ENCODE data around the gene COG7. TPM values are rescaled to one million over a fixed set of nuclear protein-coding genes. Genes with fewer than 3 reads are reported as not detected.
"Not testable (repeated sequence)": the region's sequence is repeated elsewhere in the genome, so short reads cannot be mapped to it uniquely, and the experiment has no call there.

Gene COG7
- total RNA-seq, 1 donor from 2014 or later: 7.1 TPM

DNA sequence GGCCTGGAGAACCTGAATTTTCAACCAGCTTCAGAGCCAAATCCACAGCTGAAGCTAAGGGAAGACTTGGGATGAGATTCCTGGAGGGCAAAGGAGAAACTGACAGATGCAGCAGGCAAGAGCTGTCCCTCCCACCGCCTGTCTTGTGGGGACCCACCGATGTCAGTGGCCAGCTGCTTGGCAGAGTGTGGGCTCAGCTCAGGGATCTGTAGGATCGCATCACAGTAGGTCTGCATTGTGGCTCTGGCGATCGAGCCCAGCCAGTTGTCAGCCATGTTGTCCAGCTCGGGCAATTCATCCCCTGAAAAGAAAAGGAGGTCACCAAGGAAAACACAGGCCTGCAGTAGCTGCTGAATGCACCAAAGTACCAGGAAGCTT lies 60.8 kb downstream of the COG7 start:
- DNase-seq (ENCODE audit: low read depth): no peak
- Histone ChIP-seq H3K27me3 (ENCODE audit: control insufficient read depth, insufficient read depth, low read length) (no peaks in the 10 kb centered on the region), H3K4me3 (ENCODE audit: low read depth, low read length) (no peak overlapping the region), H3K36me3 (ENCODE audit: control insufficient read depth, insufficient read depth, low read length) (peaks cover 6% of the 10 kb centered on the region)
- FAIRE-seq: no peak
- TF ChIP-seq, protein P1, sequence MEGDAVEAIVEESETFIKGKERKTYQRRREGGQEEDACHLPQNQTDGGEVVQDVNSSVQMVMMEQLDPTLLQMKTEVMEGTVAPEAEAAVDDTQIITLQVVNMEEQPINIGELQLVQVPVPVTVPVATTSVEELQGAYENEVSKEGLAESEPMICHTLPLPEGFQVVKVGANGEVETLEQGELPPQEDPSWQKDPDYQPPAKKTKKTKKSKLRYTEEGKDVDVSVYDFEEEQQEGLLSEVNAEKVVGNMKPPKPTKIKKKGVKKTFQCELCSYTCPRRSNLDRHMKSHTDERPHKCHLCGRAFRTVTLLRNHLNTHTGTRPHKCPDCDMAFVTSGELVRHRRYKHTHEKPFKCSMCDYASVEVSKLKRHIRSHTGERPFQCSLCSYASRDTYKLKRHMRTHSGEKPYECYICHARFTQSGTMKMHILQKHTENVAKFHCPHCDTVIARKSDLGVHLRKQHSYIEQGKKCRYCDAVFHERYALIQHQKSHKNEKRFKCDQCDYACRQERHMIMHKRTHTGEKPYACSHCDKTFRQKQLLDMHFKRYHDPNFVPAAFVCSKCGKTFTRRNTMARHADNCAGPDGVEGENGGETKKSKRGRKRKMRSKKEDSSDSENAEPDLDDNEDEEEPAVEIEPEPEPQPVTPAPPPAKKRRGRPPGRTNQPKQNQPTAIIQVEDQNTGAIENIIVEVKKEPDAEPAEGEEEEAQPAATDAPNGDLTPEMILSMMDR (IDR thresholded peaks at IDR 0.05; ENCODE audit: insufficient read depth, low read length, severe bottlenecking): no peak

DNA sequence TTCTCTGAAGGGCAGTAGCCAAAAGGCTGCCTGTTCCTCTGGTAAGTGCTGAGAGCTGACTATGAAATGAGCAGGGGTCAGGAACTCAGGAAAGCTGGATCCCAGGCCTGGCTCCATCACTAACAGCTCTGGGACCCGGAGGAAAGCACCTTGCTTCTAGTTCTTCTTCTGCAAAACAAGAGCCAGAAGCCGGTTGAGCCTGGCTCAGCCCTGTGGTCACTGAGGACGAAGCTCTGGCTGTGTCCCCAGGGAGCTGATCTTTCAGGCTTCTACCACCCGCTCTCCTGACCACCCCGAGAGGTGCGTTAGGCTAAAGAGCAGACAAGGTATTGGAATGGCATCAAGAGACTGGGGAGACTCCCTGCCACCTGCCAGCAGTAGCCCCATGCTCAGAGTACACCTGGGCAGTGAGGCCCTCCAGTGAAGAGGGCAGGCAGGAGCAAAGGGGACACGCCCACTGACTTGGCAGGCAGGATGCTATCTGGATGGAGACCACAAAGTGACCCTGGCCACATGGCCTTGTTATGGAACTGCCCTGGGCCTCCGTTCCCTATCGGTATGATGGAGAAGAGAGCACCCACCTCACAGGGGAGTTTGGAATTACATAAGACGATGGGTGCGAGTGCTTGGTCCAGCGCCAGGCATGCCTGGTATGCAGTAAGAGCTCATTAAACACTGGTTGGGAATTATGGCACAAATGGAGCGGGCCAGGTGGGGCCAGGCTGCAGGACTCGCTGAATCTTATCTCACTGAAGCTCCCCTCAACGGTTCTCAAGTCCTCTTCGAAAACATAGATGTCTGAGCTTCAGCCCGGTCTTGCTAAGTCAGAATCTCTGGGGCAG lies 61.4 kb downstream of the COG7 start:
- DNase-seq (ENCODE audit: low read depth): no peak
- peaks cover 6% of the 10 kb centered on the region for H3K36me3 ChIP-seq (ENCODE audit: control insufficient read depth, insufficient read depth, low read length)
- no peak for FAIRE-seq

DNA sequence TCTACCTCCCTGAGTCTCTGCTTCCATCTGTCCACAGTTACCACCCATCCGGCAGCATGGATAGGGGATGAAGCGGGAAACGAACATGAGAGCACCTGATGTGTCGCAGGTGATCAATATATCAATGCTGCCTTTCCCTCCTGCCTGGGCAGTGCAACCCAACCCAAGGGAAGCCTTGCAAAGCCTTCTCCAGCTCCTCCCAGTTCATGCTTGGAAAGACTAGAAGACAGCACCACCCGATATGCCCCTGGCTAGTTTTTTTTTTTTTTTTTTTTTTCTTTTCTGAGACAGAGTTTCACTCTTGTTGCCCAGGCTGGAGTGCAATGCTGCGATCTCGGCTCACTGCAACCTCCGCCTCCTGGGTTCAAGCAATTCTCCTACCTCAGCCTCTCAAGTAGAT lies 63.1 kb downstream of the COG7 start:
- FAIRE-seq; H3K27me3 ChIP-seq (ENCODE audit: control insufficient read depth, insufficient read depth, low read length); H3K4me3 ChIP-seq (ENCODE audit: low read depth, low read length); H3K36me3 ChIP-seq (ENCODE audit: control insufficient read depth, insufficient read depth, low read length); DNase-seq (ENCODE audit: low read depth): not testable (repeated sequence)

More for the DNA sequence above, 61.4 kb downstream of the COG7 start:
- H3K27me3 ChIP-seq (ENCODE audit: control insufficient read depth, insufficient read depth, low read length): no peaks in the 10 kb centered on the region
- no peak overlapping the region for H3K4me3 ChIP-seq (ENCODE audit: low read depth, low read length)
- TF ChIP-seq, protein P1 (IDR thresholded peaks at IDR 0.05; ENCODE audit: insufficient read depth, low read length, severe bottlenecking): no peak

DNA sequence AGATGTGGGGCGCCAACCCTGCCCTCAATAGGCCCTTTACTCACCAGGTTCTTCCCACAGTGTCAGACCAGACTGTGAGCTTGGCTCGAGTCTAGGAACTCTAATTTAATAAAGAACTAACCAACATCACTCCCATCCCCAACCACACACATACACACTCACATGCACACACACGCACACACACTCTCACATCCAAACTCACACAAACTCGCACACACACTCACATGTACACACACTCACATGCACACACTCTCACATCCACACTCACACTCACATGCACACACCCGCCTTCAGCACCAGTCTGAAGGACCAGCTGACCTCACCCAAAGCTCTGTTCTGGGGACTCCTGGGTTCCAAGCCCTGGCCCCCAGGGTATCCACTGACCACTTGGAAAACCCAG lies 63.8 kb downstream of the COG7 start:
- FAIRE-seq: no peak
- TF ChIP-seq, protein P1 (IDR thresholded peaks at IDR 0.05; ENCODE audit: insufficient read depth, low read length, severe bottlenecking): no peak
- H3K36me3 ChIP-seq (ENCODE audit: control insufficient read depth, insufficient read depth, low read length): peaks cover 5% of the 10 kb centered on the region

DNA sequence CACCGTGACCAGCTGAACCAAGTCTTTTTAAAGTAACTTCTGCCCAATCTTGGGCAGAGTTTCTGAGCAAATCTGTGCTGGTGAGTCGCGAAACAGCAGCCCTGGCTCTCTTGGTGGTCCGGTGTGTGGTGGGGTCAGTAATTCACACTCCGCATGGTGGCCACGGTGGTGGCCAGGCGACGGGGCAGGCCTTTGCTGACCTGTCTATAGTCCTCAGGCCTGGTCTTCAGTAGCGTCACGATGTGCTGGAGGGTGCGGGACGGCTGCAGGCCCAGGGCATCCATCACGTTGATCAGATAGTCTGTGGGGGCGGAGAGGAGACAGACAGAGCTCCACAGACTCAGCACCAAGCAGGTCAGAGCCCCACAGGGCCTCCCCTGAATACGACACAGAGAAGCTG lies 64.2 kb downstream of the COG7 start:
- H3K4me3 ChIP-seq (ENCODE audit: low read depth, low read length): no peak overlapping the region
- no peak for FAIRE-seq
- TF ChIP-seq, protein P1 (IDR thresholded peaks at IDR 0.05; ENCODE audit: insufficient read depth, low read length, severe bottlenecking): no peak
- DNase-seq (ENCODE audit: low read depth): no peak
- H3K36me3 ChIP-seq (ENCODE audit: control insufficient read depth, insufficient read depth, low read length): peaks cover 5% of the 10 kb centered on the region
- H3K27me3 ChIP-seq (ENCODE audit: control insufficient read depth, insufficient read depth, low read length): no peaks in the 10 kb centered on the region

More for the DNA sequence above, 63.8 kb downstream of the COG7 start:
- Histone ChIP-seq H3K4me3 (ENCODE audit: low read depth, low read length) (no peak overlapping the region), H3K27me3 (ENCODE audit: control insufficient read depth, insufficient read depth, low read length) (no peaks in the 10 kb centered on the region)
- no peak for DNase-seq (ENCODE audit: low read depth)

DNA sequence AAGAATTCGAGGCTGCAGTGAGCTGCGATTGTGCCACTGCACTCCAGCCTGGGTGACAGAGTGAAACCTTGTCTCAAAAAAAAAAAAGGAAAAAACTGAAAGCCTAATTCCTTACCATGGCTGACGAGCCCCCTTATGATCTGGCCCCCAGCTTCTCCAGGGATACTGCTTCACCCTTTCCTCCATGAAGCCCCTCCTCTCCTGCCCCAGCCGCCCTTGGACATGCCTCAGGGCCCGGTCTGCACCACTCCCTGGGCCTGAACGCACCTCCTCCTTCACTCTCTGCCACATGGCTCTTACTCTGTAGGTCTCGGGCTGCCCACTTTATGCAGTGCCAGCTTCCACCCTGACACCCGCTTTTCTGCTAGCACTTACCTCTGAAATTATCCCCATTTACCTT lies 65.3 kb downstream of the COG7 start:
- TF ChIP-seq, protein P1 (IDR thresholded peaks at IDR 0.05; ENCODE audit: insufficient read depth, low read length, severe bottlenecking): no peak
- Histone ChIP-seq H3K36me3 (ENCODE audit: control insufficient read depth, insufficient read depth, low read length) (peaks cover 5% of the 10 kb centered on the region), H3K4me3 (ENCODE audit: low read depth, low read length) (no peak overlapping the region), H3K27me3 (ENCODE audit: control insufficient read depth, insufficient read depth, low read length) (no peaks in the 10 kb centered on the region)
- no peak for FAIRE-seq
- no peak for DNase-seq (ENCODE audit: low read depth)

Measured in bronchial epithelial cell (primary cell).